Ishikawa (cell line): ENCODE results near the gene CIROP.

Experiments
- CEBPB ChIP-seq: IDR thresholded peaks from 2 replicates; pipeline ENCODE4 v1.6.1; 2012
- CREB1 ChIP-seq: IDR thresholded peaks from 2 replicates; pipeline ENCODE4 v1.6.1; 2012; ENCODE audit warnings: low read depth
- EGR1 ChIP-seq: IDR thresholded peaks from 2 replicates; pipeline ENCODE4 v1.6.1; 2012
- EP300 ChIP-seq: IDR thresholded peaks from 2 replicates; pipeline ENCODE4 v1.6.1; 2012; ENCODE audit warnings: borderline replicate concordance
- FOXM1 ChIP-seq: IDR thresholded peaks from 2 replicates; pipeline ENCODE4 v1.6.1; 2012; ENCODE audit warnings: low read depth, borderline replicate concordance
- NFIC ChIP-seq: IDR thresholded peaks from 2 replicates; pipeline ENCODE4 v1.6.1; 2012
- RAD21 ChIP-seq: IDR thresholded peaks from 2 replicates; pipeline ENCODE4 v1.6.1; 2012; ENCODE audit warnings: low read depth
- TAF1 ChIP-seq: IDR thresholded peaks from 2 replicates; pipeline ENCODE4 v1.6.1; 2012; ENCODE audit warnings: low read depth, mild to moderate bottlenecking
- TCF12 ChIP-seq: IDR thresholded peaks from 2 replicates; pipeline ENCODE4 v1.6.1; 2012; ENCODE audit warnings: low read depth
- TEAD4 ChIP-seq: IDR thresholded peaks from 2 replicates; pipeline ENCODE4 v1.6.1; 2012
- USF1 ChIP-seq: IDR thresholded peaks from 2 replicates; pipeline ENCODE4 v1.6.1; 2012
- YY1 ChIP-seq: IDR thresholded peaks from 2 replicates; pipeline ENCODE4 v1.6.1; 2012; ENCODE audit warnings: low read depth
- ZBTB7A ChIP-seq: IDR thresholded peaks from 2 replicates; pipeline ENCODE4 v1.6.1; 2012; ENCODE audit warnings: low read depth
- TF ChIP-seq, protein P1 (sequence below): IDR thresholded peaks from 2 replicates; pipeline ENCODE4 v1.6.1; 2012
- TF ChIP-seq, protein P2 (sequence below): IDR thresholded peaks from 2 replicates; pipeline ENCODE4 v1.6.1; 2012; ENCODE audit warnings: low read depth, mild to moderate bottlenecking

The CIROP gene, protein sequence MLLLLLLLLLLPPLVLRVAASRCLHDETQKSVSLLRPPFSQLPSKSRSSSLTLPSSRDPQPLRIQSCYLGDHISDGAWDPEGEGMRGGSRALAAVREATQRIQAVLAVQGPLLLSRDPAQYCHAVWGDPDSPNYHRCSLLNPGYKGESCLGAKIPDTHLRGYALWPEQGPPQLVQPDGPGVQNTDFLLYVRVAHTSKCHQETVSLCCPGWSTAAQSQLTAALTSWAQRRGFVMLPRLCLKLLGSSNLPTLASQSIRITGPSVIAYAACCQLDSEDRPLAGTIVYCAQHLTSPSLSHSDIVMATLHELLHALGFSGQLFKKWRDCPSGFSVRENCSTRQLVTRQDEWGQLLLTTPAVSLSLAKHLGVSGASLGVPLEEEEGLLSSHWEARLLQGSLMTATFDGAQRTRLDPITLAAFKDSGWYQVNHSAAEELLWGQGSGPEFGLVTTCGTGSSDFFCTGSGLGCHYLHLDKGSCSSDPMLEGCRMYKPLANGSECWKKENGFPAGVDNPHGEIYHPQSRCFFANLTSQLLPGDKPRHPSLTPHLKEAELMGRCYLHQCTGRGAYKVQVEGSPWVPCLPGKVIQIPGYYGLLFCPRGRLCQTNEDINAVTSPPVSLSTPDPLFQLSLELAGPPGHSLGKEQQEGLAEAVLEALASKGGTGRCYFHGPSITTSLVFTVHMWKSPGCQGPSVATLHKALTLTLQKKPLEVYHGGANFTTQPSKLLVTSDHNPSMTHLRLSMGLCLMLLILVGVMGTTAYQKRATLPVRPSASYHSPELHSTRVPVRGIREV

DNA sequence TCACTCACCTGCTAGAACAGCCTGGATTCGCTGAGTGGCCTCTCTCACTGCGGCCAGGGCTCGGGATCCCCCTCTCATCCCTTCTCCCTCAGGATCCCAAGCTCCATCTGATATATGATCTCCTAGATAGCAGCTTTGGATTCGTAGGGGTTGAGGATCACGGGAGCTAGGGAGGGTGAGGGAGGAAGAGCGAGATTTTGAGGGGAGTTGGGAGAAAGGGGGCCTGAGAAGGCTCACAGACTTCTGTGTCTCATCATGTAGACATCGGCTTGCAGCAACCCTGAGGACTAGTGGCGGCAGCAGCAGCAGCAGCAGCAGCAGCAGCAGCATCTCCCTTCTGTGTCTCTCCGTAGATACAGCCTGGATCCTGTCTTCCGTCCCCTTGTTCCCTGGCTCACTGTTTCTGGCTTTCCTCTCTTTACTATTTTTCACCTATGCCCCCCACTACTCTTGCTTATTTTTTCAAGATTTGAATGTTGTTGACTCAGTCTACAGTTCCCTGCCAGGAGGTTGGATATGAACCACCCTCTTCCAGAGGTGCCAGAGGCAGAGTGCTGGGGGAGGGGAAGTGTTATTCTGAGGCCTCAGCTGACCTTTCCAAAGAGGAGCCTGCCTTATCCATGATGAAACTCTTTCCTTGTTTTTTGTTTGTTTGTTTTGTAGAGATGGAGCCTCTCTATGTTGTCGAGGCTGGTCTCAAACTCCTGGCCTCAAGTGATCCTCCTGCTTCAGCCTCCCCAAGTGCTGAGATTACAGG, at the start of gene CIROP:
Gene CIROP (minus strand): TSS at position 399 of the 757 bp plus-strand sequence. CDS start 69 bp downstream, at position 330.
- TF ChIP-seq RAD21 (no peak), FOXM1 (no peak), USF1 (no peak), TCF12 (no peak), TEAD4 (no peak), YY1 (no peak)

DNA sequence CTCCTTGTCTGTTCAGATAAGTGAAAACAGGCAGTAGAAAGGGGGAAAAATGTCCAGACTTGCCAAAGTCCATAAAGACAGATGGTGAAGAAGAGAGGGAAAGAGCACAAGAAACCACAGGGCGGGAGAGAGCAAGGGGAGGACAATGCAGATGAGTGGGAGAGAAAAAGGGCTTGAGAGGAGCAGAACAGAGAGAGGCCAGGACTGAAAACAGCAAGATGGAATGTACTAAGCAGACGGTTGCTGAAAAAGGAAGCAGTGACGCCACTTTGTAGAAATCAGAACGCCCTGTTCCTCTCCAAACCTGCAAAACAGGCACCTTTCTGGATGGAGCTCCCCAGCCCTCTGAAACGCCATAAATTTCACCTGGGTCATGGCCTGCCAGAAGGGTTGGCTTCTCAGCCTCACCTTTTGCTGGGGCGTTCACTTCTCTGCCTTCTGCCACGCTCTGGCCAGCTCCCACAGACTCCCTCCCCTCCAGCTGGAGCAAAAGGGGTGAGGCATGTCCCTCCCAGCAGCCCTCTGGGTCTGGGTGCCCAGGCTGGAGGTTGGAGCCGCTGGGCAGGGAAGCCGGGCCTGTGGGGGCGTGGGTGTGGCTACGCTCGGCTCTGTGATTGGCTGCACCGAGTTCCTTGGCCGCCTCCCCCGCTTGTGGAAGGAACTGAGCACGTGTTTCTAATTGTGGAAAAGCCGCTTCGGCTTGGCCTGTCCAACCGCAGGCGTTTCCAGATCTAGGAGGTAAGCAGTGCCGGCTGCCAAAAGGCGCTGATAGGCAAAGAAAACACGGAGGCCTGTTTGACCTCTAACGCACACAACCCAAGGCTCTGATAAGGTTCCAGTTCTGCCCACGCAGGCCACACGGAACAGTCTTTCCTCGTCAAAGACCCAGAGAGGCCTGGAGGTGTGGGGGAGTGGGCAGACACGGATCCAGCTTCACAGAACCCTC, 49.3 kb upstream of the CIROP start:
- TF ChIP-seq EP300 (no peak), TEAD4 (no peak), TAF1 (no peak), YY1 (no peak), ZBTB7A (no peak), CEBPB (no peak), TCF12 (no peak)
- TF ChIP-seq, protein P1, sequence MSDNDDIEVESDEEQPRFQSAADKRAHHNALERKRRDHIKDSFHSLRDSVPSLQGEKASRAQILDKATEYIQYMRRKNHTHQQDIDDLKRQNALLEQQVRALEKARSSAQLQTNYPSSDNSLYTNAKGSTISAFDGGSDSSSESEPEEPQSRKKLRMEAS: no peak

- TF ChIP-seq TAF1 (no peak), ZBTB7A (no peak), TEAD4 (no peak)
Measured at GRCh38 chr14:23151342-23151741, 46.6 kb upstream of the CIROP start.

DNA sequence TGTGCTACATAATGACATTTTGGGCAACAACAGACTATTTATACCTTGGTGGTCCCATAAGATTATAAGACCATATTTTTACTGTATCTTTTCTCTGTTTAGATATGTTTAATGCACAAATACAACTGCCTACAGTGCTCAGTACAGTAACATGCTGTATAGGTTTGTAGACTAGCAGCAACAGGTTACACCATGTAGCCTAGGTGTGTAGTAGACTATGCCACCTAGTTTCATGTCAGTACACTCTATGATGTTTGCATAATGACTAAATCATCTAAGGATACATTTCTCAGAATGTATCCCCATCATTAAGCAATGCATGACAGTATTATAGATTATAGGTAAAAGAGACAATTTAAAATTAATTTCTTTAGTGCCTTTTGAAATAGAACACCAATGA, 45.0 kb upstream of the CIROP start:
- TF ChIP-seq TAF1: no peak
- no peak for TF ChIP-seq TEAD4
- no peak for TF ChIP-seq EGR1
- TF ChIP-seq CEBPB: no peak
- TF ChIP-seq TCF12: no peak
- no peak for TF ChIP-seq ZBTB7A
- no peak for TF ChIP-seq RAD21
- no peak for TF ChIP-seq FOXM1
- no peak for TF ChIP-seq USF1
- TF ChIP-seq, protein P1: no peak
- no peak for TF ChIP-seq EP300
- TF ChIP-seq NFIC: no peak
- TF ChIP-seq CREB1: no peak
- TF ChIP-seq, protein P2, sequence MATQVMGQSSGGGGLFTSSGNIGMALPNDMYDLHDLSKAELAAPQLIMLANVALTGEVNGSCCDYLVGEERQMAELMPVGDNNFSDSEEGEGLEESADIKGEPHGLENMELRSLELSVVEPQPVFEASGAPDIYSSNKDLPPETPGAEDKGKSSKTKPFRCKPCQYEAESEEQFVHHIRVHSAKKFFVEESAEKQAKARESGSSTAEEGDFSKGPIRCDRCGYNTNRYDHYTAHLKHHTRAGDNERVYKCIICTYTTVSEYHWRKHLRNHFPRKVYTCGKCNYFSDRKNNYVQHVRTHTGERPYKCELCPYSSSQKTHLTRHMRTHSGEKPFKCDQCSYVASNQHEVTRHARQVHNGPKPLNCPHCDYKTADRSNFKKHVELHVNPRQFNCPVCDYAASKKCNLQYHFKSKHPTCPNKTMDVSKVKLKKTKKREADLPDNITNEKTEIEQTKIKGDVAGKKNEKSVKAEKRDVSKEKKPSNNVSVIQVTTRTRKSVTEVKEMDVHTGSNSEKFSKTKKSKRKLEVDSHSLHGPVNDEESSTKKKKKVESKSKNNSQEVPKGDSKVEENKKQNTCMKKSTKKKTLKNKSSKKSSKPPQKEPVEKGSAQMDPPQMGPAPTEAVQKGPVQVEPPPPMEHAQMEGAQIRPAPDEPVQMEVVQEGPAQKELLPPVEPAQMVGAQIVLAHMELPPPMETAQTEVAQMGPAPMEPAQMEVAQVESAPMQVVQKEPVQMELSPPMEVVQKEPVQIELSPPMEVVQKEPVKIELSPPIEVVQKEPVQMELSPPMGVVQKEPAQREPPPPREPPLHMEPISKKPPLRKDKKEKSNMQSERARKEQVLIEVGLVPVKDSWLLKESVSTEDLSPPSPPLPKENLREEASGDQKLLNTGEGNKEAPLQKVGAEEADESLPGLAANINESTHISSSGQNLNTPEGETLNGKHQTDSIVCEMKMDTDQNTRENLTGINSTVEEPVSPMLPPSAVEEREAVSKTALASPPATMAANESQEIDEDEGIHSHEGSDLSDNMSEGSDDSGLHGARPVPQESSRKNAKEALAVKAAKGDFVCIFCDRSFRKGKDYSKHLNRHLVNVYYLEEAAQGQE: no peak
- no peak for TF ChIP-seq YY1

DNA sequence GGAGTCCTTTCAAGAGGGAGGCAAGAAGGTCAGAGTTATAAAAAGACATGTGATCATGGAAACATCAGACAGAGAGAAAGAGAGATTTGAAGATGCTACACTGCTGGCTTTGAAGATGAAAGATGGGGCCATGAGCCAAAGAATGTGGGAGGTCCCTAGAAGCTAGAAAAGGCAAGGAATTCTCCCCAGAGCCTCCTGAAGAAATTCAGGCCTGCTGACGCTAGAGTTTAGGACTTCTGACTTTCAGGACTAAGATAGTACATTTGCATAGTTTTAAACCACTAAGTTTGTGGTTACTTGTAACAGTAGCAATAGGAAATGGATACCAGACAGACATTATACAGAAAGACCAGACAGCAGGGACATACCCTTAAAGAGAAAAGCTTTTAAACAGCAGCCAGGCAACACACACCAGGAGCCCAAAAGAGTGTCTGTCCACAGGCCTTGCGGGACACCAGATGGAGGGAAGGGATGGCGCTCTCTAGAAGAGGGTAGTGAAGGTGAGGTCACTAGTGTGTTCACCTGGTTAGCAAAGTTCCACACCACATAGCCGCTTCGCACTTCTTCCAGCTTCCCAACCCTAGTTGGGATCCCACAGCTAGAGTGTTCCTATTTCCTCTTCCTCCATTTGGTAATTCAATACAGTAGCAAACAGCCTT, 43.9 kb upstream of the CIROP start:
- no peak for TF ChIP-seq RAD21
- no peak for TF ChIP-seq NFIC
- no peak for TF ChIP-seq CEBPB
- TF ChIP-seq FOXM1: no peak
- TF ChIP-seq, protein P2: no peak
- TF ChIP-seq EGR1: no peak
